ENCODE data around the gene TEC.

GRCh38 chr4:48167538-48168263 is 101.9 kb downstream of the TEC start:
- TF ChIP-seq POLR2A (IDR thresholded peaks at IDR 0.05) (no peak), POLR2AphosphoS5 (IDR thresholded peaks at IDR 0.05) (no peak), EP300 (IDR thresholded peaks at IDR 0.05) (no peak)
